HG03139 (cell line): ENCODE data around the gene MYB.

Source experiments
- ATAC-seq: cut with Tn5 transposase; IDR thresholded peaks from one replicate; pipeline ENCODE4 v1.9.1; 2021; ENCODE audit not compliant: unreplicated experiment

Gene MYB

DNA sequence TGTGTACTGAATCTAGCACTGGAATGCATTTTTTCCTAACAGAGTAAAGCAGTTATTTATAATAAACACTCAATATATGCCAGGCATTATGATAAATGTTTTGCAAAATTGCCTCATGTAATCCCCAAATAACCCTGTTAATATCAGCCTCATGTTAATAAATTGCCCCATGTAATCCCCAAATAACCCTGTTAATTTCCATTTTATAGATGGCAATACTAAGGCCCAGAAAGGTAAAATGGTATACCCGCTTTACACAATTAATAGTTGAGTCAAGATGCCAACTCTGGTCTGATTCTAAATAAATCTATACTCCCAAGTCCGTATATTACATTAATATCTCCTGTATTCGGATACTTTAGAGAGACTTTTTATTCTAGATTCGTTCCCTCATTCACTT lies 6.3 kb downstream of the MYB start:
- no peak for ATAC-seq

- ATAC-seq = no peak
Measured at GRCh38 chr6:135188718-135189117, 7.6 kb downstream of the MYB start.

- ATAC-seq = no peak
Measured at GRCh38 chr6:135189344-135189743, 8.2 kb downstream of the MYB start.

DNA sequence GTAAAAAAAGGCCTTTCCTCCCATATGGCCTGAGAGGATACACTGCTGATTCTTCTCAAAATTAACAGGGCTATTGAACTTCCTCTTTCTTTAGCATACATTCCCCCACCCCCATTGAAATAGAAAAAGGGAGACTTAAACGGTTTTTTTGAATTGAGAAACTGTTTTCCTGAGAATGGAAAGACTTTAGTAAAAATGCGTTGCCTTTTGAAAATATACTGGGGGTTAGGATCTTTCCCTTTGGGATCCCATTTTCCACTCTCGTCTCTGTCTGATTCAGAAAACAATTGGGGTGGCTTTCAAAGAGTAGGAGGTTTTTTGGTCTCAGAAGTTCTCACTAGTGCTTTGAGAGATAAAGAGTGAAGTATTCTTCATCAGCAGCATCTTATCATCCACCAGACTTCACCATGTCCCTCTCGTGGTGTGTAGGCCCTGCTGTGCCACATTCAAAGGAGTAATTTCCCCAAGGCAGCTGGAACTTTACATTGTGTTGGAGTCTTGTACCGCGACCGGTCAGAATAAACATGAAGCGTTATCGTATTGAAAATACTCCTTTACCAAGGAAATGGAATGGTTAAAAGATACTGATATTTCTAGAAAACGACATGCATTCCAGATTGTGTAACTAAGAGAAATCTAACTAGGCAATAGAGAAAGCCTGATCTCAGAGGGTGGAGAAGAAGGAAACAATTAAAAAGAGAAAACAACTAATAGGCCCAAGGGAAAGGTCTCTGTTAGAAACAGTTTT lies 10.6 kb downstream of the MYB start:
- no peak for ATAC-seq

DNA sequence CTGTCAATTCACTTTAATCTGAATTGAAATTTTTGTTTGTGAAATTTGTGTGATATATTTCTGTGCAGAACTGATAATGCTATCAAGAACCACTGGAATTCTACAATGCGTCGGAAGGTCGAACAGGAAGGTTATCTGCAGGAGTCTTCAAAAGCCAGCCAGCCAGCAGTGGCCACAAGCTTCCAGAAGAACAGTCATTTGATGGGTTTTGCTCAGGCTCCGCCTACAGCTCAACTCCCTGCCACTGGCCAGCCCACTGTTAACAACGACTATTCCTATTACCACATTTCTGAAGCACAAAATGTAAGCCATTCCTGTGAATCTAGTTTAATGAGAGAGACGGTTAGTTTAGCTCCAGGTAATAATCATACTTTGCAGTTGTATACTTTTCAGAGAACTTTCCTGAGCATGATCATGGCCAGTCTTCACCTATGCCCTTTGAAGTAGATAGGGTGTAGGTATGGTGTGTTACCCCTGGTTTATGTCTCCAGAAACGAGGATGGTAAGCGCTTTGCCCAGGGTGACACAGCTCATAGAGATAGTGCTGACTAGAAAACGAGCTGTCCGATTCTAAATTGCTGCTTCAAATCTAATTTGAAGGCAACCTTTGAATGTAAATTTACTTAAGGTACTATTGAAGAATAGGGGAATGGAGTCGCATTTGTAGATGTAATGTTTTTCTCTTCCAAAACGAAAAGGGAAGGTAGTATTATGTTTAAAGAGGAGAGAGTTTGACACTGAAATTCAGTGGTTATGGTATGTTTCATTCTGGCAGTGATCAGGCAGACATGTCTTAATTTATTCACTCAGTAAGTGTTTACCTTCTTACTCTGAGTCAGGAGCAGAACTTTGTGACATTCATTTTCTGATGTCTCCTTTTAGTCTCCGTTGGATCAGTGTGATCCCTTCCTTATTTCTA lies 11.4 kb downstream of the MYB start:
- ATAC-seq = no peak

GRCh38 chr6:135193221-135193620 lies 12.1 kb downstream of the MYB start:
- ATAC-seq = no peak

DNA sequence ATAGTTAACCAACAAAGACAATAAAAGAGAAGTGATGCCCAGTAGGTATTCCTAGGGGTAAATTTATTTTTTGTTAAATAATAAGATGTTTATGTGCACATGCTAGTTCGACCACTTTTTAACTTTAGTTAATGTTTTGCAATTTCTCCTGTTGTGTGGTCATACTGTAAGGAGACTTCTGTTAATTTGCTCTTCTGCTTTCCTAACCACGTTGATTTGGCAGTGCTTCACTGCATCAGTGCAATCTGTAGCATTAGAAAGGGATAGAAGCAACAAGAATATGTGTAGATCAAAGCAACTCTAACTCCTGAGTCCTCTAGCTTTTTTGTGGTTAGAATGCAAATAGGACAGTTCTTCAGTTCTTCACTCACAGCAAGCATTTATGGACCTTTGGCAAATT lies 13.9 kb downstream of the MYB start:
- no peak for ATAC-seq

GRCh38 chr6:135195522-135195921 lies 14.4 kb downstream of the MYB start:
- ATAC-seq = no peak

- no peak for ATAC-seq
Measured at GRCh38 chr6:135196739-135197510, 15.8 kb downstream of the MYB start.

GRCh38 chr6:135202836-135203235 lies 21.7 kb downstream of the MYB start:
- ATAC-seq = no peak

GRCh38 chr6:135204951-135205350 lies 23.8 kb downstream of the MYB start:
- ATAC-seq = no peak

GRCh38 chr6:135209803-135210202 lies 28.7 kb downstream of the MYB start:
- no peak for ATAC-seq

DNA sequence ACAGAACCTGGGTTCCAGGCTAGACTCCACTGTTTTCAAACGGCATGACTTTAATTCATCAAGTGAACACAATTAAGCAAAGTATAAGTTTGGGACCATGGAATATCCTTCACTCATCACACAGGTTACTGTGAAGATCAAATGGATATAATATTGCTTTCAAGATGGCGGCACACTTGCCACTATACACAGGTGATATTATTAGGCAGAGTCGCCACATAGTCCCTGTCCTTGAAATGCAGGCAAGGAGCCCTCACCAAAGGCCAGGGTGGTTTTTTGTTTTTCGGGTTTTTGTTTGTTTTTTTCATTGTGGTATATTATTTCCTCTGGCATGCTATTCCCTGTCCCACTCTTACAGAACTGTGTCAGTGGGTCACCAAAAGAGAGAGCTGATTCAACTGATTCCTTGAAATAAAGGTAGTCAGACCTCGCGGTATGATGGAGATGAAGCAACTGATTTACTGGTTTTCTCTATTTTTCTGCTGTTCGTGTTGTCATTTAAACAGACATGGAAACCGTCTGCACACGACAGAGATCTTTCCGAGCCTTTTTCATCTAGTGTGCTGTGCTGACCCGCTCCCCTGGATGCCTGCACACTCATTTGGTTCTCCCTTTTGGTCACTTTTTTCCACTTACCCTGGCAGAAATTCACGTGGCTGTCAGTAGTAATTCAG lies 29.7 kb downstream of the MYB start:
- no peak for ATAC-seq

GRCh38 chr6:135211306-135211702 lies 30.2 kb downstream of the MYB start:
- no peak for ATAC-seq

DNA sequence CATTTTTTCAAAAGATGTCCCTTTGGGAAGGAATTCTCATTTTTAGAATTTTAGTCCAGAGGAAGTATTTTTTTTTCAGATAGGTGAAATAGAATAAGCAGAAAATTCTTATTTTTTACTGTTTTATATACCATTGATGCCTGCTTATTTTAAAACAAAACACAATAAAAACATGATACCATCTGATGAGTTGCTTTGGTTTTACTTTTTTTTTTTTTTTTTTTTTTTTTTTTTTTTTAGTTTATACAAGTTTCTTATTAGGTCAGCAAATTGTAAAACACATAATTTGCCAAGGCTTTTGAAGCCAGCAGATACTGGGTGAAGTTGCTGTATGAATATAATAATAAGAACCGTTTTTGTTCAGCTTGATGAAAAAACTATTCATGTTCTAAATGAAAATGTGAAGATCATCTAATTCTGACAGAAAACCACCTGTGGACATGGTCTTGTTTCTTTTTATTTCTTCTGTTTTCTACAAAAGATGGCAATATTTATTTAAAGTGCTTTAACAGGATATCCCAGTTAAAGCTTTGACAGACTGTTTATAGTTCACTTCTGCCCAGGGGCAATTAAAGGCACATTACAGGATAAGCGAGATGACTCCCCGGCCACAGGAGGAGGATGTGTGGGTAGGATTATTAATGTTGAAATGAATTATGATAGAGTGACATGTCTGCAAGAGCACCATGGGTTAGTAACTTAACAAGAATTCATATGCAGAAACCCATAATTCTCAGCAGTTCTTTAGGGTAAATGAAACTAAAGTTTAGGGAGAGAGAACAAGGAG lies 31.1 kb downstream of the MYB start:
- no peak for ATAC-seq

GRCh38 chr6:135212935-135213334 lies 31.8 kb downstream of the MYB start:
- no peak for ATAC-seq

DNA sequence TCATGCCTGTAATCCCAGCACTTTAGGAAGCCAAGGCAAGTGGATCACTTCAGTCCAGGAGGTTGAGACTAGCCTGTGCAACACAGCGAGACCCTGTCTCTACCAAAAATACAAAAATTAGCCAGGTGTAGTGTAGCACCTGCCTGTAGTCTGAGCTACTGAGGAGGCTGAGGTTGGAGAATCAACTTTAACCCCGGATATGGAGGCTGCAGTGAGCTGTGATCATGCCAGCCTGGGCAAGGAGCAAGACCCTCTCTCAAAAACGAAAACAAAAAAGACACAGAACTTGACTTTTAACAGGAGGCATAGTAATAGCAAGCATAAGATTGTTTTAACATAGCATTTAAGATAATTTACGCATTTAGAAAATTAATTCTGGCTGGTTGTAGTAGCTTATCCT lies 32.5 kb downstream of the MYB start:
- no peak for ATAC-seq

DNA sequence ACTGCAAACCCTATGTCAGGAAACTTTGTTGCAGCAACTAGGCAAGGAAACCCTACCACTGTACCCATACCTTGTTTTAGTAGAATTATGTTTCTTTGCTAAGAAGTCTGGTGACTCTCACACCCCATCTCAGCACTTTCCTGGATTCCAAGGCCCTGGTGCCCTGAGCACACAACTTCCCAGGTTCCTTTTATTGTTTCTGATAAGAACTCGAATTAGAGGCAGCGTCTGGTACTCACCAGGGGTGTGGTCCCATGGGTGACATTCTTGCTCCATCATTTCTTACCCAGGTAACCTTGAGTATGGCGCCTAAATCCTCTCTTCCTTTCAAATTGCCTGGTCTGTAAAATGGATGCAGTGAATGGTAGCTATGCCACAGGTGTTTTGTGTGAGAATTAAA lies 34.1 kb downstream of the MYB start:
- ATAC-seq = no peak

GRCh38 chr6:135215563-135215962 lies 34.5 kb downstream of the MYB start:
- ATAC-seq = no peak

DNA sequence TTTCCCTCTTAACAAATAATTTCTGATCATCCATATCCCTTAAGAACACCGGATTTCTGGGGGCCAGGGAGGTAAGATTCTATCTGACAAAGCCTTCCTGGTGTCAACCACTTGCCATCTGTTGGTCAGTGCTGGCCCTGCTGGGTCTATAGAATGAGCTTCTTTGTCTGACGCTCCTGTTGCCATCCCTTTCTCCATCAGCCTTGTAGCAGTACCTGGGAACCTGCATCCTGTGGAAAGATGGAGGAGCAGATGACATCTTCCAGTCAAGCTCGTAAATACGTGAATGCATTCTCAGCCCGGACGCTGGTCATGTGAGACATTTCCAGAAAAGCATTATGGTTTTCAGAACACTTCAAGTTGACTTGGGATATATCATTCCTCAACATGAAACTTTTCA lies 36.6 kb downstream of the MYB start:
- no peak for ATAC-seq
